Cortex of kidney (tissue), 1 donor: ENCODE data around the gene NAT8L.
"Not testable (repeated sequence)": the region's sequence is repeated elsewhere in the genome, so short reads cannot be mapped to it uniquely, and the experiment has no call there.

ENCODE experiments used
- DNase-seq: peaks from one replicate; lab custom pipeline; 2025; lab: John Stamatoyannopoulos, UW

NAT8L gene, protein sequence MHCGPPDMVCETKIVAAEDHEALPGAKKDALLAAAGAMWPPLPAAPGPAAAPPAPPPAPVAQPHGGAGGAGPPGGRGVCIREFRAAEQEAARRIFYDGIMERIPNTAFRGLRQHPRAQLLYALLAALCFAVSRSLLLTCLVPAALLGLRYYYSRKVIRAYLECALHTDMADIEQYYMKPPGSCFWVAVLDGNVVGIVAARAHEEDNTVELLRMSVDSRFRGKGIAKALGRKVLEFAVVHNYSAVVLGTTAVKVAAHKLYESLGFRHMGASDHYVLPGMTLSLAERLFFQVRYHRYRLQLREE

GRCh38 chr4:2059046-2059725, at the start of gene NAT8L:
Gene NAT8L, plus strand, starts transcription at chr4:2059327. Its CDS starts 185 bp downstream, at chr4:2059512.
- DNase-seq: no peak

DNA sequence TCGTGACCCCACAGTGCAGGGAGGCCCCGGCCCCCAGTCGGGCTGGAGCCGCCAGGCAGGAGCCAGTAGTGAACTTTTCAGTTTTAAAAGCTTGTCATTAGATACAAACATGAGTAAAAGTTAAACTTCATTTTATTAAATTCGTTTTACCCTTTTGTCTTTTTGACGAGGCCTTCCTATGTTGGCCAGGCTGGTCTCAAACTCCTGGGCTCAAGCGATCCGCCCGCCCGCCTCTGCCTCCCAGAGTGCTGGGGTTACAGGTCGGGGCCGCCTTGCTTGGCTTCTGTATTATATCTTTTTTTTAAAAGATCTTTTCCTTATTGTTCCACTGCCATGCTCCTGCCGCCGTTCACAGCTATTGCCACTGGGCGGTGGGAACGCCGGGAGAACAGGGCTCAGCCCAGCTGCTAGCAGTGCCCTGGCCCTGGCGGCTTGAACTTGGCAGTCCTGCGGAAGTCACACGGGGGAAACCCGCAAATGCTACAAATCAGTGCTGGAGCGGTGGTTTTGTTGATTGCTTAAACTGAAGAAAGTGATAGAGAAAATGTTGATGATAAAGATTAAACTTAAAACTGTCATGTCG, 49.4 kb upstream of the NAT8L start:
- DNase-seq: no peak

DNA sequence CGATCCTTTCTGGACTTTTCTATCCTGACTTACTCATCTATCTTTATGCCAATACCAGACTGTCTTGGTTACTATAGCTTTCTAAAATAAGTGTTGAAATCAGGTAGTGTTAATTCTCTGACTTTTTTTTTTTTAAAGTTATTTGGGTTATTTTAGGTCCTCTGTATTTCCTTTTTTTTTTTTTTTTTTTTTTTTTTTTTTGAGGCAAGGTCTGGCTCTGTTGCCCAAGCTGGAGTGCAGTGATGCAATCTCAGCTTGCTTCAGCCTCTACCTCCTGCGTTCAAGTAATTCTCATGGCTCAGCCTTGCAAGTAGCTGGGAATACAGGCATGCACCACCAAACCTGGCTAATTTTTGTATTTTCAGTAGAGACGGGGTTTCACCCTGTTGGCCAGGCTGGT, 47.5 kb upstream of the NAT8L start:
- DNase-seq: no peak

DNA sequence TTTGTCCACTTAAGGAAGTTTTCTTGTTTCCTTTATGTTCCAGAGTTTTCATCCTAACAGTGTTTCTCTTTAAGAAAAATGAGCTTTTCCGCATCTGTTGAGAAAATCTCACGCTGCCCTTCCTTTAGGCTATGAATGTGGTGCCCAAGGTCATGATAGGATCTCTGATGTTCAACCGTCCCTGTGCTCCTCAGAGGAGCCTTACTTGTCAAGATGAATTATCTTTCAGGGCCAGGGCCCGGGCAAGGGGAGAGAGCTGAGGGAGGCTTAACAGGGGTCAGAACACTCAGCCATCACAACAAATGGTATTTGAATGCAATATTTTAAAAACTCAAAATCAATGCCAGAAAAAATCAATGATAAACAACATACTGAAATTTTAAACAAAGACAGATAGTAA, 44.1 kb upstream of the NAT8L start:
- DNase-seq: no peak

DNA sequence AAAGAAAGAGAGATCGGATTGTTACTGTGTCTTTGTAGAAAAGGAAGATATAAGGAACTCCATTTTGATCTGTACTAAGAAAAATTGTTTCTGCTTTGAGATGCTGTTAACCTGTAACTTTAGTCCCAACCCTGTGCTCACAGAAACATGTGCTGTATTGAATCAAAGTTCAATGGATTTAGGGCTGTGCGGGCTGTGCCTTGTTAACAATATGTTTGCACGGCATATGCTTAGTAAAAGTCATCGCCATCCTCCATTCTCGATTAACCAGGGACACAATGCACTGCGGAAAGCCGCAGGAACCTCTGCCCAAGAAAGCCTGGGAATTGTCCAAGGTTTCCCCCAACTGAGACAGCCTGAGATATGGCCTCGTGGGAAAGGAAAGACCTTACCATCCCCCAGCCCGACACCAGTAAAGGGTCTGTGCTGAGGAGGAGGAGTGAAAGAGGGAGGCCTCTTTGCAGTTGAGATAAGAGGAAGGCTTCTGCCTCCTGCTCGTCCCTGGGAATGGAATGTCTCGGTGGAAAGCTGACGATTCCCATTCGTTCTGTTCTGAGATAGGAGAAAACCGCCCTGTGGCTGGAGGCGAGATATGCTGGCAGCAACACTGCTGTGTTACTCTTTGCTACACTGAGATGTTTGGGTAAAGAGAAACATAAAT, 37.6 kb upstream of the NAT8L start:
- not testable (repeated sequence) for DNase-seq

GRCh38 chr4:2024683-2025082, 34.4 kb upstream of the NAT8L start:
- DNase-seq: no peak

- no peak for DNase-seq
These were observed 33.3 kb upstream of the NAT8L start for GRCh38 chr4:2025817-2026216.

DNA sequence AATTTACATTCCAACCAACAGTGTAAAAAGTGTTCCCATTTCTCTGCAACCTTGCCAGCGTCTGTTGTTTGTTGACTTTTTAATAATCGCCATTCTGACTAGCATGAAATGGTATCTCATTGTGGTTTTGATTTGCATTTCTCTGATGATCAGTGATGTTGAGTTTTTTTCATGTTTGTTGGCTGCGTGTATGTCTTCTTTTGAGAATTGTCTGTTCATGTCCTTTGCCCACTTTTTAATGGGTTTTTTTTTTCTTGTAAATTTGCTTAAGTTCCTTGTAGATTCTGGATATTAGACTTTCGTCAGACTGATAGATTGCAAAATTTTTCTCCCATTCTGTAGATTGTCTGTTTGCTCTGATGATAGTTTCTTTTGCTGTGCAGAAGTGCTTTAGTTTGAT, 32.0 kb upstream of the NAT8L start:
- not testable (repeated sequence) for DNase-seq

DNA sequence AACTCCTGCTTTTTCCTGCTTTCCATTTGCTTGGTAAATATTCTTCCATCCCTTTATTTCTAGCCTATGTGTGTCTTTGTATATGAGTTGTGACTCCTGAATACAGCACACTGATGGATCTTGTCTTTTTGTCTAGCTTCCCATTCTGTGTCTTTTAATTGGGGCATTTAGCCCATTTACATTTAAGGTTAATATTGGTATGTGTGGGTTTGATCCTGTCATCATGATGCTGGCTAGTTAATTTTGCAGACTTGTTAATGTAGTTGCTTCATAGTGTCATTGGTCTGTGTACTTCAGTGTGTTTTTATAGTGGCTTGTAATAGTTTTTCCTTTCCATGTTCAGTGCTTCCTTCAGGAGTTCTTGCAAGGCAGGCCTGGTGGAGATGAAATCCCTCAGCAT, 28.0 kb upstream of the NAT8L start:
- DNase-seq: not testable (repeated sequence)

DNA sequence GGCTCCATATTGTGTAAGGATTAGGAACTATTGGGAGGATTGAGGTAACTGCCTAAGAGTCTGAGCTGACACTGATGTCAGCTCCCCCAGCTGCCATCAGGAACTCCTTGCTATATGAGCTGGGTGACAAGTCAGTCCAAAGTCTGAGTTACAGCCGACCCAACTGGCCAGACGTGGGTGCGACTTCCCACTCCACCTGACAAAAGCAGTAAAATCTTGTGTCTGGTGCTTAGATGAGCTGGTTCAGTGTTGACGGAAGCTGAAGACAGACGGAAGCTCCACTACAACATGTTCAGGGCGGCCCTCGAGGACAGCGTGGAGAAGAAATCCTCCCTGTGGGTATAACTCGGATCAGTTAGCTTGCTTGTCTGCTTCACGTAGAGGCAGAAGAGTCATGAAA, 22.8 kb upstream of the NAT8L start:
- no peak for DNase-seq

GRCh38 chr4:2036866-2037265, 22.3 kb upstream of the NAT8L start:
- DNase-seq: no peak

GRCh38 chr4:2040391-2041238, 18.5 kb upstream of the NAT8L start:
- no peak for DNase-seq

- no peak for DNase-seq
These were observed 17.6 kb upstream of the NAT8L start for GRCh38 chr4:2041239-2042130.

DNA sequence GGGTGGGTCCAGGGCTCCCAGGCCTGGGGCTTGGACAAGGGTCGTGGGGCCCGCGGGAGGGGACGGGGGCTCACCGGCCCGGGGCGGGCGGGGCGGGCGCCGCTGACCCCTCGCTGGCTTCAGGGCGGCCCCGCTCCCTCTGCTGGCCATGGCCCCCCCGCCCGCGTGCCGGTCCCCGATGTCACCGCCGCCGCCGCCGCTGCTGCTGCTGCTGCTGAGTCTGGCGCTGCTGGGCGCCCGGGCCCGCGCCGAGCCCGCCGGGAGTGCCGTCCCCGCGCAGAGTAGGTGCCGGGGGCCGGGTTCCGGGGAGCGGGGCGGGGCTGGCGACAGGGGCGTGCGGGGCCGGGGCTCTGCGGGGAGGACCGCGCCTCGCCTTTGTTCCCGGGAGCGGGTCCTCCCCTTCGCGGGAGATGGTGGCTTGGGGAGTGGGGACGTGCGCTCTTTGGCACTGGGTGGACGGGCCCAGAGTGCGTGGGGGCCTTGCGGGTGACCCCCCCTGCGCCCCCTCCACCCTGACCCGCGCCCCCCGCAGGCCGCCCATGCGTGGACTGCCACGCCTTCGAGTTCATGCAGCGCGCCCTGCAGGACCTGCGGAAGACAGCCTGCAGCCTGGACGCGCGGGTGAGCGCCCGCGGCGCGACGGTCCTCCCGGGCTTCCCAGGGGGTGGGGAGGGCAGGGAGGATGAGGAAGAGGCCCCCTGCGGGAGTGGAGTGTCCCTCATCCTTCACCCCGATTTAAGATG, 16.8 kb upstream of the NAT8L start:
- DNase-seq: no peak

DNA sequence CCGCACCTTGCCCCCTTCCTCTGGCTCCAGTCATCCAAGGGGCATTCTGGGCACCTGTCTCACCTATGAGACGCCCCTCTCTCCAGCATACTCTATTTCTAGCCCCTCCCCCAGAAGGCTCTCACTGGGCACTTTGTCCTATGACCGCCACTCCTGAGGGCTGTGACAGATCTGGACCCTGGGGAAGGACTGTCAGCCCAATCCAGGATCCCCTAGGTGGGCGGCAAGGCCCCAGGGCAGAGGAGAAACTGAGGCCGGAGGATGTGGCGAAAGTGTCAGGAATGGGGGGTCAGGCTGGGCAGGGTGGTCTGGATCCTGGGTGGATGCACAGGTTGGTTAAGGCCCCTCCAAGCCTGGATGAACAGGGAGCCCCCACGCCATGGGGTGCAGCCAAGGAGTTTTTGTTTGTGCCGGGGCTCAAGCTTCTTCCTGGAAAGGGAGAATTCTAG, 16.2 kb upstream of the NAT8L start:
- DNase-seq: no peak

DNA sequence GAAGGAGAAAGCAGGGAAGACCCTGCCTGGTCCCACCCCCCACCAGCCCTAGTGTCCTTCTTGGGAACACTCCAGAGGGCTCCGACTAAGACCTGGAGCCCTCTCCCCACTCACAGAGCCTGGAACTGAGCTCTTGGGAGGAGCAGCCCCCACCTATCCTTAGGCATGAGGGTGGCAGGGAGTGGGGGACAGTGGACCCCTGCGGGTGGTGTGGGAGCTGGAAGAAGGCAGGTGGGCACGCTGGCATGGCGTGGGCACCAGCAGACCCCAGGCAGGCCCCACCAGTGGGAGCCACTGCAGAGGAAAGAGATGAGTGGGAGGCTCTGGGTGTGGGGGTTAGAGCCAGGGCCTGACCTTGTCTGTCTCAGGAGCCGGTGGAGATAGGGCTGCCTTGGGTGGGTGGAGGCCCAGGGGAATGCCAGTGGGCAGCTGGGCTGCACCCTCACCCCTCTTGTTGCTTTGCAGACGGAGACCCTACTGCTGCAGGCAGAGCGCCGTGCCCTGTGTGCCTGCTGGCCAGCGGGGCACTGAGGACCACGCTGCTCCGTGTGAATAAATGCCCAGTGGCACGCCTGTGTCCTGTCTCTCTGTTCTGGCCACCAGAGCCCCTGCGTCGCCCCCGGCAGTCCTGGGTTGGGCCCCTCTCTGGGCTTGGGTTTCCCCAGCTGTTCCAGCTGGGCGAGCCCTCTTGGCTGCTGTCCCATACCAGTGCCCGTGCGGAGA, 15.6 kb upstream of the NAT8L start:
- no peak for DNase-seq

GRCh38 chr4:2044119-2044485, 15.0 kb upstream of the NAT8L start:
- no peak for DNase-seq

GRCh38 chr4:2044542-2045517, 14.3 kb upstream of the NAT8L start:
- DNase-seq: no peak
